HG03571 (cell line): Measurements from ENCODE around the gene RASA4B.
"Not testable (repeated sequence)": the region's sequence is repeated elsewhere in the genome, so short reads cannot be mapped to it uniquely, and the experiment has no call there.

ENCODE experiments used
- ATAC-seq: cut with Tn5 transposase; IDR thresholded peaks from one replicate; pipeline ENCODE4 v1.9.1; 2021; ENCODE audit not compliant: unreplicated experiment

The RASA4B gene

GRCh38 chr7:102517550-102518147 lies at the start of gene RASA4B:
TSS of gene RASA4B (minus strand) at chr7:102517777. CDS start at chr7:102517710, 67 bp downstream.
- peak; percentile 78 for ATAC-seq

- not testable (repeated sequence) for ATAC-seq
These were observed 33.3 kb upstream of the RASA4B start, which contains the start of gene SPDYE2 for GRCh38 chr7:102550808-102551422. TSS of gene SPDYE2 (plus strand) at chr7:102551226. CDS start at chr7:102553256, 2,030 bp downstream.

- ATAC-seq, result peak; percentile 78
These were observed 28.8 kb upstream of the RASA4B start for GRCh38 chr7:102546353-102546752.

- not testable (repeated sequence) for ATAC-seq
These were observed 27.7 kb upstream of the RASA4B start for GRCh38 chr7:102545288-102545687.

- ATAC-seq, result not testable (repeated sequence)
These were observed 26.8 kb upstream of the RASA4B start for GRCh38 chr7:102544372-102544771.

- ATAC-seq, result not testable (repeated sequence)
These were observed 26.0 kb upstream of the RASA4B start, which contains the start of gene UPK3BL2 for GRCh38 chr7:102543596-102543995. TSS of gene UPK3BL2 (minus strand) at chr7:102543696. CDS start at chr7:102543636, 60 bp downstream.

- ATAC-seq, result not testable (repeated sequence)
These were observed 25.2 kb upstream of the RASA4B start for GRCh38 chr7:102542771-102543170.

- ATAC-seq, result not testable (repeated sequence)
These were observed 24.5 kb upstream of the RASA4B start for GRCh38 chr7:102542083-102542482.

GRCh38 chr7:102540604-102541003 lies 23.0 kb upstream of the RASA4B start:
- ATAC-seq, result not testable (repeated sequence)

- ATAC-seq, result not testable (repeated sequence)
These were observed 17.6 kb upstream of the RASA4B start for GRCh38 chr7:102535062-102535615.

GRCh38 chr7:102532127-102532526 lies 14.6 kb upstream of the RASA4B start:
- ATAC-seq, result not testable (repeated sequence)

- not testable (repeated sequence) for ATAC-seq
These were observed 14.0 kb upstream of the RASA4B start for GRCh38 chr7:102531583-102531982.

- ATAC-seq, result not testable (repeated sequence)
These were observed 10.5 kb upstream of the RASA4B start for GRCh38 chr7:102527822-102528793.

- ATAC-seq, result not testable (repeated sequence)
These were observed 9.6 kb upstream of the RASA4B start for GRCh38 chr7:102527182-102527581.

GRCh38 chr7:102524803-102525202 lies 7.2 kb upstream of the RASA4B start:
- ATAC-seq, result not testable (repeated sequence)

GRCh38 chr7:102520797-102521196 lies 3.2 kb upstream of the RASA4B start:
- not testable (repeated sequence) for ATAC-seq

- not testable (repeated sequence) for ATAC-seq
These were observed 626 bp downstream of the RASA4B start for GRCh38 chr7:102516951-102517350.

GRCh38 chr7:102515889-102516288 lies 1.7 kb downstream of the RASA4B start:
- not testable (repeated sequence) for ATAC-seq

GRCh38 chr7:102514881-102515721 lies 2.5 kb downstream of the RASA4B start:
- peak; percentile 54 for ATAC-seq
